GM21423 (cell line): ENCODE measurements around the gene KIF3A.
"Not testable (repeated sequence)": the region's sequence is repeated elsewhere in the genome, so short reads cannot be mapped to it uniquely, and the experiment has no call there.

ENCODE experiments used
- ATAC-seq: cut with Tn5 transposase; IDR thresholded peaks from one replicate; pipeline ENCODE4 v1.9.1; 2021; ENCODE audit warnings: mild to moderate bottlenecking, moderate library complexity; ENCODE audit not compliant: unreplicated experiment

Gene KIF3A

GRCh38 chr5:132725745-132726144 lies 11.6 kb downstream of the KIF3A start:
- no peak for ATAC-seq

GRCh38 chr5:132718544-132719312 lies 18.6 kb downstream of the KIF3A start:
- ATAC-seq = no peak

GRCh38 chr5:132714456-132715307 lies 22.7 kb downstream of the KIF3A start:
- peak; percentile 46 for ATAC-seq

- no peak for ATAC-seq
Observed at GRCh38 chr5:132708645-132709044, 28.7 kb downstream of the KIF3A start.

- ATAC-seq = no peak
Observed at GRCh38 chr5:132704875-132705274, 32.5 kb downstream of the KIF3A start.

- no peak for ATAC-seq
Observed at GRCh38 chr5:132695956-132696355, 41.4 kb downstream of the KIF3A start.

GRCh38 chr5:132692632-132692967 lies 44.7 kb downstream of the KIF3A start:
- no peak for ATAC-seq

GRCh38 chr5:132691755-132692631 lies 45.4 kb downstream of the KIF3A start:
- ATAC-seq = not testable (repeated sequence)

GRCh38 chr5:132690156-132690555 lies 47.2 kb downstream of the KIF3A start:
- ATAC-seq = no peak

- no peak for ATAC-seq
Observed at GRCh38 chr5:132689513-132689912, 47.8 kb downstream of the KIF3A start.

GRCh38 chr5:132688536-132689339 lies 48.6 kb downstream of the KIF3A start:
- peak; percentile 52 for ATAC-seq

- peak; percentile 45 for ATAC-seq
Observed at GRCh38 chr5:132687995-132688394, 49.4 kb downstream of the KIF3A start.

GRCh38 chr5:132686193-132686592 lies 51.2 kb downstream of the KIF3A start:
- ATAC-seq = no peak

GRCh38 chr5:132684922-132685720 lies 52.2 kb downstream of the KIF3A start:
- no peak for ATAC-seq

GRCh38 chr5:132684491-132684890 lies 52.9 kb downstream of the KIF3A start:
- no peak for ATAC-seq

GRCh38 chr5:132681983-132682382 lies 55.4 kb downstream of the KIF3A start:
- ATAC-seq = no peak

GRCh38 chr5:132681476-132681831 lies 55.9 kb downstream of the KIF3A start:
- no peak for ATAC-seq

- no peak for ATAC-seq
Observed at GRCh38 chr5:132680780-132681475, 56.4 kb downstream of the KIF3A start.
